Measurements from ENCODE around the gene WDR88. TPM values are rescaled to one million over a fixed set of nuclear protein-coding genes. Genes with fewer than 3 reads are reported as not detected.

Gene WDR88
- total RNA-seq, 2 experiments from 2014 or later: 0.38 TPM; not detected in 1

DNA sequence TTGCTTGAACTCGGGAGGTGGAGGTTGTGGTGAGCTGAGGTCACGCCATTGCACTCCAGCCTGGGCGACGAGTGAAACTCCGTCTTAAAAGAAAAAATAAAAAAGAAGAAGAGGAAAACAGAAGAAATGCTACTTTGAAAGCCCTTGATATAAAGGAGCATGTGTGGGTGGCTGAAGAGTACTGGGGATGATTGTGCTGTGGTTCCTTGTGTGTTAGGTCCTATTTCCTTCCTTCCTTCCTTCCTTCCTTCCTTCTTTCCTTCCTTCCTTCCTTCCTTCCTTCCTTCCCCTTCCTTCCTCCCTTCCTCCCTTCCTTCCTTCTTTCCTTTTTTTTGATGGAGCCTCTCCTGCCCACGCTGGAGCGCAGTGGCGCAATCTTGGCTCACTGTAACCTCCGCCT is 14.3 kb downstream of the WDR88 start:
- no peak for TF ChIP-seq EZH2phosphoT487 (IDR thresholded peaks at IDR 0.05; ENCODE audit: borderline replicate concordance, low read depth, low read length)
- TF ChIP-seq, protein P1, sequence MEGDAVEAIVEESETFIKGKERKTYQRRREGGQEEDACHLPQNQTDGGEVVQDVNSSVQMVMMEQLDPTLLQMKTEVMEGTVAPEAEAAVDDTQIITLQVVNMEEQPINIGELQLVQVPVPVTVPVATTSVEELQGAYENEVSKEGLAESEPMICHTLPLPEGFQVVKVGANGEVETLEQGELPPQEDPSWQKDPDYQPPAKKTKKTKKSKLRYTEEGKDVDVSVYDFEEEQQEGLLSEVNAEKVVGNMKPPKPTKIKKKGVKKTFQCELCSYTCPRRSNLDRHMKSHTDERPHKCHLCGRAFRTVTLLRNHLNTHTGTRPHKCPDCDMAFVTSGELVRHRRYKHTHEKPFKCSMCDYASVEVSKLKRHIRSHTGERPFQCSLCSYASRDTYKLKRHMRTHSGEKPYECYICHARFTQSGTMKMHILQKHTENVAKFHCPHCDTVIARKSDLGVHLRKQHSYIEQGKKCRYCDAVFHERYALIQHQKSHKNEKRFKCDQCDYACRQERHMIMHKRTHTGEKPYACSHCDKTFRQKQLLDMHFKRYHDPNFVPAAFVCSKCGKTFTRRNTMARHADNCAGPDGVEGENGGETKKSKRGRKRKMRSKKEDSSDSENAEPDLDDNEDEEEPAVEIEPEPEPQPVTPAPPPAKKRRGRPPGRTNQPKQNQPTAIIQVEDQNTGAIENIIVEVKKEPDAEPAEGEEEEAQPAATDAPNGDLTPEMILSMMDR (conservative IDR thresholded peaks at IDR 0.05; ENCODE audit: low read length): no peak
- ChIA-PET POLR2A (interaction anchor here (0.7 kb wide), 1 partner anchor 1050 kb away, joined by 4 read pairs; no protein-coding TSS in a partner anchor), CTCF (ENCODE audit: unreplicated experiment) (no interaction called here)
- Histone ChIP-seq H4K20me1 (ENCODE audit: insufficient read depth, low read length) (no peaks in the 10 kb centered on the region), H3K4me2 (ENCODE audit: low read length) (no peak overlapping the region), H3K4me3 (ENCODE audit: low read depth, low read length, poor library complexity, severe bottlenecking) (no peak overlapping the region), H3K9me3 (ENCODE audit: low read length) (no peaks in the 10 kb centered on the region), H3K9me2 (ENCODE audit: insufficient read depth, low read length) (no peaks in the 10 kb centered on the region), H3K27ac (ENCODE audit: low read depth, low read length, poor library complexity, severe bottlenecking) (no peak overlapping the region), H3K4me1 (ENCODE audit: insufficient read depth, low read length, poor library complexity, severe bottlenecking) (no peaks in the 10 kb centered on the region), H3K36me3 (ENCODE audit: insufficient read depth, low read length) (no peaks in the 10 kb centered on the region), H2AFZ (ENCODE audit: low read length) (no peak overlapping the region), H3K79me2 (ENCODE audit: insufficient read depth, low read depth, low read length) (no peaks in the 10 kb centered on the region)
- DNase-seq (ENCODE audit: low spot score): no peak
- intact Hi-C loops (cut with micrococcal nuclease; ENCODE audit: unreplicated experiment): no loop called here
- BruUV-seq (replicated peaks): no TSS peak

DNA sequence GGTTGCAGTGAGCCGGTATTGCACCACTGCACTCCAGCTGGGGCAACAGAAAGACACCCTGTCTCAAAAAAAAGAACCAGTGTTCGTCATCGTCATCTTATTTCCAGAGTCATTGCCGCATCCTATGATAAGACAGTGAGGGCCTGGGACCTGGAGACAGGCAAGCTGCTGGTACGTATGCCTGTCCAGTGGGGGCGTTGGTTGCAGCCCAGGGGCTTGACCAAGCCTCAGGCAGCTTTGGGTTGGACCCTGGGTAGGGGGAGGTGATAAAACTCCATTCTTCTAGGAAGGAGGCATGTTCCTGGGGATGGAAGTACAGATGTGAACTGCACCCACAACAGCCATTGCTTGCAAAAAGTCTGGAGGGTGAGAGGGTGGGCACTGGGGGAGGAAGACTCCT is 15.6 kb downstream of the WDR88 start:
- no peak for DNase-seq (ENCODE audit: low spot score)

DNA sequence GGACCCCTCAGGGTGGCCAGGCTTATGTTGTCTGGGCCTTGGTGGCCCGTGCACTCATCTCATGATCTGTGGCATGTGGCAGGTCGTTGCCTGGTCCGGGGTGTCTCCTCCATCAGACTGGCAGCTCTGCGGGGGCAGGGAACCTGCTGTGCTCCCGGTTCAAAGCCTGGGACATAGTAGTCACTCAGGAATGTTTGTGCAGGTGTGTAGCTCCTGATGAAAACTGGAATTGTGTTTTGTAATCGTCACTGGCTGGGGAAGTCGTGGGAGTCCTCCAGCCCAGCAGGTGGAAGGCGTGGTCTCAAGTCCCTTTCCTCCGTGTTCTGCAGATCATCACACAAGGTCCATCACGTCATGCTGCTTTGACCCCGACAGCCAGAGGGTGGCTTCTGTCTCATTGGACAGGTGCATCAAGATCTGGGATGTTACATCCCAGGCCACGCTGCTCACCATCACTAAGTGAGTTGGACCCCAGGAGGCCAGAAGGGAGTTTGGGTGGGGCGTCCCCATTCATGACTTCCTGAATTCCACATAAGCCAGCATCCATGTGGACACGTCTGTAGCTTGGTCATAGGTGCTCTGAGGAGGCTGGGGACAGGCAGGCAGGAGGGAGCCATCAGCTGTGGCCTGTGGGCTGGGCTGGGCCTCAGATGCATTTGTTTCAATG is 19.1 kb downstream of the WDR88 start:
- ChIA-PET CTCF (ENCODE audit: unreplicated experiment) (no interaction called here), POLR2A (no interaction called here)
- Histone ChIP-seq H3K4me2 (ENCODE audit: low read length) (no peak overlapping the region), H3K36me3 (ENCODE audit: insufficient read depth, low read length) (no peaks in the 10 kb centered on the region), H3K4me1 (ENCODE audit: insufficient read depth, low read length, poor library complexity, severe bottlenecking) (no peaks in the 10 kb centered on the region), H3K27ac (ENCODE audit: low read depth, low read length, poor library complexity, severe bottlenecking) (no peak overlapping the region), H3K79me2 (ENCODE audit: insufficient read depth, low read depth, low read length) (no peaks in the 10 kb centered on the region), H3K9me3 (ENCODE audit: low read length) (no peaks in the 10 kb centered on the region), H4K20me1 (ENCODE audit: insufficient read depth, low read length) (no peaks in the 10 kb centered on the region), H3K9me2 (ENCODE audit: insufficient read depth, low read length) (no peaks in the 10 kb centered on the region), H2AFZ (ENCODE audit: low read length) (no peak overlapping the region), H3K4me3 (ENCODE audit: low read depth, low read length, poor library complexity, severe bottlenecking) (no peak overlapping the region)
- DNase-seq (ENCODE audit: low spot score): no peak
- TF ChIP-seq, protein P1 (conservative IDR thresholded peaks at IDR 0.05; ENCODE audit: low read length): no peak
- TF ChIP-seq EZH2phosphoT487 (IDR thresholded peaks at IDR 0.05; ENCODE audit: borderline replicate concordance, low read depth, low read length): no peak
- intact Hi-C loops (cut with micrococcal nuclease; ENCODE audit: unreplicated experiment): no loop called here
- no TSS peak for BruUV-seq (replicated peaks)

More for the DNA sequence above, 15.6 kb downstream of the WDR88 start:
- intact Hi-C loops (cut with micrococcal nuclease; ENCODE audit: unreplicated experiment): no loop called here
- TF ChIP-seq, protein P1 (conservative IDR thresholded peaks at IDR 0.05; ENCODE audit: low read length): no peak
- TF ChIP-seq EZH2phosphoT487 (IDR thresholded peaks at IDR 0.05; ENCODE audit: borderline replicate concordance, low read depth, low read length): no peak
- Histone ChIP-seq H3K9me3 (ENCODE audit: low read length) (no peaks in the 10 kb centered on the region), H3K4me1 (ENCODE audit: insufficient read depth, low read length, poor library complexity, severe bottlenecking) (no peaks in the 10 kb centered on the region), H3K79me2 (ENCODE audit: insufficient read depth, low read depth, low read length) (no peaks in the 10 kb centered on the region), H3K36me3 (ENCODE audit: insufficient read depth, low read length) (no peaks in the 10 kb centered on the region), H3K4me3 (ENCODE audit: low read depth, low read length, poor library complexity, severe bottlenecking) (no peak overlapping the region), H3K27ac (ENCODE audit: low read depth, low read length, poor library complexity, severe bottlenecking) (no peak overlapping the region), H3K9me2 (ENCODE audit: insufficient read depth, low read length) (no peaks in the 10 kb centered on the region), H3K4me2 (ENCODE audit: low read length) (no peak overlapping the region), H2AFZ (ENCODE audit: low read length) (no peak overlapping the region), H4K20me1 (ENCODE audit: insufficient read depth, low read length) (no peaks in the 10 kb centered on the region)
- BruUV-seq (replicated peaks): no TSS peak
- CTCF ChIA-PET (ENCODE audit: unreplicated experiment): no interaction called here
- POLR2A ChIA-PET: no interaction called here

Data from OCI-LY7 (cell line).